ENCODE data around the gene BEST2.
"Not testable (repeated sequence)": the region's sequence is repeated elsewhere in the genome, so short reads cannot be mapped to it uniquely, and the experiment has no call there.

Gene BEST2

GRCh38 chr19:12751635-12752034 lies at the start of gene BEST2:
BEST2 (plus strand) TSS chr19:12751791; CDS start chr19:12752593, 802 bp downstream.
- Histone ChIP-seq H3K4me1 (ENCODE audit: insufficient read depth, low read length) (no peaks in the 10 kb centered on the region), H3K9me3 (ENCODE audit: low read length) (peaks cover 5% of the 10 kb centered on the region), H3K36me3 (ENCODE audit: insufficient read depth, low read length) (peaks cover 9% of the 10 kb centered on the region), H3K9ac (ENCODE audit: low read length) (no peak within 1 kb of the TSS), H3K27me3 (ENCODE audit: control insufficient read depth in 1 of 2, insufficient read depth in 2 of 2, low read length in 2 of 2) (peaks cover 0 to 15% of the 10 kb centered on the region in 2 donors), H3K27ac (ENCODE audit: low read depth, low read length) (no peak within 1 kb of the TSS), H3K4me3 (ENCODE audit: low read depth in 1 of 2, low read length in 2 of 2) (no peak within 1 kb of the TSS)

DNA sequence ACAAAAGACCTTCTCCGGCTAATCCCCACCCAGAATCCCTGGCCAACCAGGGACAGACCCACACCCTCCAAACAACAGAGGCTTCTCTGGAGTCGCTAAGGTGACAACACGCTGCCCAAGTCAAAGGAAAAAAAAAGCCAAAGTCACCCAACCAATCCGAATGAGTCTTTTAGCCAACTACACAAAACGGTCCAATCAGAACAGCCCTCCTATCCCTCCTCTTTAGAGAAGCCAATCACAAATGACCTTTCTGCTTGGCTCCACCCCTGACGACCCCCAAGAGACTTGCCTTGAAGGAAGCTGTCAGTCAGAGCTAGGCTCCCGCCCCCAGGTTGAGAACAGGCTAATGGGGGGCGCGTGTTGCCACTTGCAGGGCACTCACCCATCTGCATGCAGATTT lies 48.5 kb upstream of the BEST2 start:
- H3K27ac ChIP-seq (ENCODE audit: low read depth, low read length) = no peak overlapping the region
- H3K27me3 ChIP-seq (ENCODE audit: control insufficient read depth in 1 of 2, insufficient read depth in 2 of 2, low read length in 2 of 2) = no peaks in the 10 kb centered on the region
- peaks cover 58% of the 10 kb centered on the region for H3K36me3 ChIP-seq (ENCODE audit: insufficient read depth, low read length)
- no peak overlapping the region for H3K4me3 ChIP-seq (ENCODE audit: low read depth in 1 of 2, low read length in 2 of 2)
- H3K4me1 ChIP-seq (ENCODE audit: insufficient read depth, low read length) = no peaks in the 10 kb centered on the region
- H3K9me3 ChIP-seq (ENCODE audit: low read length) = no peaks in the 10 kb centered on the region
- H3K9ac ChIP-seq (ENCODE audit: low read length) = no peak overlapping the region

DNA sequence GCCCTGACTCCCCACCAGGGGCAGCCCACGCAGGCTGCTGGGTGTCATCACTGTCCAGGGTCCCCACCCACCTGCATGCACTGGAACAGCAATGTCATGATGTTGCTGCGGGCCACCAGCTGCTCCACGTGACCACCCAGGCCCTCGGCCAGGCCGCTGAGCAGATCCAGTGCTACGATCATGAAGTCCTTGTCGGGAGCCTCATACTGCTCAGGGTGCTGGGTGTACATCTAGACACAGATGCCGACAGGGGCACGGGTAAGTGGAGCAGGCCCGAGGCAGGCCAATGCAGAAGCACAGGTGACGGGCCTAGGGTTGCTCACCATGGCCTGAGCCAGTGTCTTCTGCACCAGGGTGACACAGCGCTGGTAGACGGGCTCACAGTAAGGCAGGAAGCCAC lies 46.4 kb upstream of the BEST2 start:
- Histone ChIP-seq H3K27ac (ENCODE audit: low read depth, low read length) (no peak overlapping the region), H3K4me3 (ENCODE audit: low read depth in 1 of 2, low read length in 2 of 2) (no peak overlapping the region), H3K4me1 (ENCODE audit: insufficient read depth, low read length) (no peaks in the 10 kb centered on the region), H3K27me3 (ENCODE audit: control insufficient read depth in 1 of 2, insufficient read depth in 2 of 2, low read length in 2 of 2) (no peaks in the 10 kb centered on the region), H3K9ac (ENCODE audit: low read length) (no peak overlapping the region), H3K9me3 (ENCODE audit: low read length) (no peaks in the 10 kb centered on the region), H3K36me3 (ENCODE audit: insufficient read depth, low read length) (peaks cover 77% of the 10 kb centered on the region)

- no peak overlapping the region for H3K27ac ChIP-seq (ENCODE audit: low read depth, low read length)
- no peak overlapping the region for H3K9ac ChIP-seq (ENCODE audit: low read length)
- H3K4me1 ChIP-seq (ENCODE audit: insufficient read depth, low read length) = no peaks in the 10 kb centered on the region
- peaks cover 82% of the 10 kb centered on the region for H3K36me3 ChIP-seq (ENCODE audit: insufficient read depth, low read length)
- H3K9me3 ChIP-seq (ENCODE audit: low read length) = no peaks in the 10 kb centered on the region
- H3K27me3 ChIP-seq (ENCODE audit: control insufficient read depth in 1 of 2, insufficient read depth in 2 of 2, low read length in 2 of 2) = no peaks in the 10 kb centered on the region
- no peak overlapping the region for H3K4me3 ChIP-seq (ENCODE audit: low read depth in 1 of 2, low read length in 2 of 2)
These were observed 45.8 kb upstream of the BEST2 start for GRCh38 chr19:12705654-12706331.

DNA sequence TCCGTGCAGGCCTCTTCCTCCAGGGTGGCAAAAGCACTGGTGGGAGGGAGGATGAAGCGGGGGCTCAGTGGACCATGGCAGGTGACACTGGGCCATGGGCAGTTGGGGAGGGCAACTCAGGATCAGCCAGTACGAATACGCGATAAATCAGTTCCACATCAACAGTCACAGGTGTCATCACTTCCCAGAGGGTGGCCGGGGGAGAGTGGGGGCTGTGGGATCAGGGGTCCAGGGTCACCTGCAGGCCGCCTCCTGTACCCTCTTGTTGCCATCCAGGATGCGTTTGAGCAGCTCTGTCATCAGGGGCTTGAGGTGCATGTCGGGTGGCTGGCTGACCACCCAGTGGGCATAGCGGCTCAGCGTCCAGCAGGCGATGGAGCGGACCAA lies 45.3 kb upstream of the BEST2 start:
- H3K4me3 ChIP-seq (ENCODE audit: low read depth in 1 of 2, low read length in 2 of 2) = no peak overlapping the region

DNA sequence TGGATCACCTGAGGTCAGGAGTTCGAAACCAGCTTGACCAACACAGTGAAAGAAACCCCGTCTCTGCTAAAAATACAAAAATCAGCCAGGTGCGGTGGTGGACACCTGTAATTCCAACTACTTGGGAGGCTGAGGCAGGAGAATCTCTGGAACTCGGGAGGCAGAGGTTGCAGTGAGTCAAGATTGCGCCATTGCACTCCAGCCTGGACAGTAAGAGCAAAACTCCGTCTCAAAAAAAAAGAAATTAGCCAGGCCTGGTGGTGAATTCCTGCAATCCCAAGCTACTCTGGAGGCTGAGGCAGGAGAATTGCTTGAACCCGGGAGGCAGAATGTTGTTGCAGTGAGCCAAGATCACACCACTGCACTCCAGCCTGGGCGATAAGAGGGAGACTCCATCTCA lies 43.0 kb upstream of the BEST2 start:
- no peak overlapping the region for H3K9ac ChIP-seq (ENCODE audit: low read length)
- H3K4me1 ChIP-seq (ENCODE audit: insufficient read depth, low read length) = no peaks in the 10 kb centered on the region
- H3K36me3 ChIP-seq (ENCODE audit: insufficient read depth, low read length) = peaks cover 68% of the 10 kb centered on the region
- H3K4me3 ChIP-seq (ENCODE audit: low read depth in 1 of 2, low read length in 2 of 2) = no peak overlapping the region
- no peaks in the 10 kb centered on the region for H3K9me3 ChIP-seq (ENCODE audit: low read length)
- no peaks in the 10 kb centered on the region for H3K27me3 ChIP-seq (ENCODE audit: control insufficient read depth in 1 of 2, insufficient read depth in 2 of 2, low read length in 2 of 2)
- no peak overlapping the region for H3K27ac ChIP-seq (ENCODE audit: low read depth, low read length)

More for the DNA sequence above, 45.3 kb upstream of the BEST2 start:
- no peak overlapping the region for H3K9ac ChIP-seq (ENCODE audit: low read length)
- H3K4me1 ChIP-seq (ENCODE audit: insufficient read depth, low read length) = no peaks in the 10 kb centered on the region
- H3K9me3 ChIP-seq (ENCODE audit: low read length) = no peaks in the 10 kb centered on the region
- no peaks in the 10 kb centered on the region for H3K27me3 ChIP-seq (ENCODE audit: control insufficient read depth in 1 of 2, insufficient read depth in 2 of 2, low read length in 2 of 2)
- H3K27ac ChIP-seq (ENCODE audit: low read depth, low read length) = no peak overlapping the region
- peaks cover 82% of the 10 kb centered on the region for H3K36me3 ChIP-seq (ENCODE audit: insufficient read depth, low read length)

DNA sequence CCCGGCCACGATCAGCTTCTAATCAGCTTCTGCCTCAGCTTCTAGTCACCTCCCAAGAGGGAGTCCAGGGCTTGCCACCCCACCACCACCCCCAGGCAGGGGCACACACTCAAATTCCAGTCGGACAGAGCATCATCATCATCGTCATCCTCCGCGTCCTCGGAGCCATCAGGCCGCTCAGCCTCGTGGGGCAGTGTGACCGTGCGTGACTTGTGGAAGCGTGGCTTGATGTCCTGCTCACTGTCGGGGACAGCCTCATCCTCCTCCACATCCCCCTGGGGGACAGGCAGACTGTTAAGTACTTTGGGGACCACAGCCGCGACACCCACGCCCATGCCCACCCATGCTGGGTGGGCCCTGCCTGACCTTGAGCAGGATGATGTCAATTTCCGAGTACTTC lies 40.4 kb upstream of the BEST2 start:
- Histone ChIP-seq H3K27me3 (ENCODE audit: control insufficient read depth in 1 of 2, insufficient read depth in 2 of 2, low read length in 2 of 2) (no peaks in the 10 kb centered on the region), H3K9me3 (ENCODE audit: low read length) (no peaks in the 10 kb centered on the region), H3K27ac (ENCODE audit: low read depth, low read length) (no peak overlapping the region), H3K9ac (ENCODE audit: low read length) (no peak overlapping the region), H3K4me1 (ENCODE audit: insufficient read depth, low read length) (no peaks in the 10 kb centered on the region), H3K4me3 (ENCODE audit: low read depth in 1 of 2, low read length in 2 of 2) (no peak overlapping the region), H3K36me3 (ENCODE audit: insufficient read depth, low read length) (peaks cover 73% of the 10 kb centered on the region)

DNA sequence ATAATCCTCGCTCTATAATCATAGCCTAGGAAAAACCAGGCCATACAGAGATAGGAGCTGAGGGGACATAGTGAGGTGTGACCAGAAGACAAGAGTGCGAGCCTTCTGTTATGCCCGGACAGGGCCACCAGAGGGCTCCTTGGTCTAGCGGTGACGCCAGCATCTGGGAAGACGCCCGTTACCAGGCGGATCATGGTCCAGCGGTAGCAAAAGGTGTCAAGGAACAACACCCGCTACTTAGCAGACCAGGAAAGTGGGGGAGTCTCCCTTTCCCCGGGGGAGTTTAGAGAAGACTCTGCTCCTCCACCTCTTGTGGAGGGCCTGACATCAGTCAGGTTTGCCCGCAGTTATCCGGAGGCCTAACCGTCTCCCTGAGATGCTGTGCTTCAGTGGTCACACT lies 39.5 kb upstream of the BEST2 start:
- H3K36me3 ChIP-seq (ENCODE audit: insufficient read depth, low read length) = peaks cover 71% of the 10 kb centered on the region
- not testable (repeated sequence) for H3K4me3 ChIP-seq (ENCODE audit: low read depth in 1 of 2, low read length in 2 of 2); H3K9me3 ChIP-seq (ENCODE audit: low read length); H3K4me1 ChIP-seq (ENCODE audit: insufficient read depth, low read length); H3K27ac ChIP-seq (ENCODE audit: low read depth, low read length); H3K9ac ChIP-seq (ENCODE audit: low read length); H3K27me3 ChIP-seq (ENCODE audit: control insufficient read depth in 1 of 2, insufficient read depth in 2 of 2, low read length in 2 of 2)

- peaks cover 64% of the 10 kb centered on the region for H3K36me3 ChIP-seq (ENCODE audit: insufficient read depth, low read length)
- not testable (repeated sequence) for H3K4me1 ChIP-seq (ENCODE audit: insufficient read depth, low read length); H3K9ac ChIP-seq (ENCODE audit: low read length); H3K9me3 ChIP-seq (ENCODE audit: low read length); H3K27ac ChIP-seq (ENCODE audit: low read depth, low read length); H3K4me3 ChIP-seq (ENCODE audit: low read depth in 1 of 2, low read length in 2 of 2); H3K27me3 ChIP-seq (ENCODE audit: control insufficient read depth in 1 of 2, insufficient read depth in 2 of 2, low read length in 2 of 2)
These were observed 38.3 kb upstream of the BEST2 start for GRCh38 chr19:12713304-12713703.

DNA sequence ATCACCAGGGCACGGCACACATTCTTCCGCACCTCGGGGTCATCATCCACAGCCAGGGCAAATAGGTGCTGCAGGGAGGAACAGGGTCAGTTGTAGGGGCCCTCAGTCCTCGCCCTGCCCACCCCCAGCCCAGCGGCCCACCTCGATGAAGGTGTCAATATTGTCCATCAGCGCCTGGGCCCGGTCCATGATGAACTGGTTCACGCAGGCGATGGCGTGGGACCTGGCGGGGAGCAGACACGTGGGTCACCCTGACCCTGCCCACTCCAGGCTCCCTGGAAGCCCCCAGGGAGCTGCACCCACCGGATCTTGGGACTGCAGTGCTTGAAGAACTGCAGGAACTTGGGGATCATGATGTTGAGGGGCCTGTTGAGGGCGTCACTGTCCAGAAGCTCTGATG lies 36.5 kb upstream of the BEST2 start:
- H3K4me1 ChIP-seq (ENCODE audit: insufficient read depth, low read length) = peaks cover 7% of the 10 kb centered on the region
- H3K9me3 ChIP-seq (ENCODE audit: low read length) = no peaks in the 10 kb centered on the region
- H3K36me3 ChIP-seq (ENCODE audit: insufficient read depth, low read length) = peaks cover 56% of the 10 kb centered on the region
- no peaks in the 10 kb centered on the region for H3K27me3 ChIP-seq (ENCODE audit: control insufficient read depth in 1 of 2, insufficient read depth in 2 of 2, low read length in 2 of 2)
- H3K4me3 ChIP-seq (ENCODE audit: low read depth in 1 of 2, low read length in 2 of 2) = no peak overlapping the region
- no peak overlapping the region for H3K9ac ChIP-seq (ENCODE audit: low read length)
- no peak overlapping the region for H3K27ac ChIP-seq (ENCODE audit: low read depth, low read length)

DNA sequence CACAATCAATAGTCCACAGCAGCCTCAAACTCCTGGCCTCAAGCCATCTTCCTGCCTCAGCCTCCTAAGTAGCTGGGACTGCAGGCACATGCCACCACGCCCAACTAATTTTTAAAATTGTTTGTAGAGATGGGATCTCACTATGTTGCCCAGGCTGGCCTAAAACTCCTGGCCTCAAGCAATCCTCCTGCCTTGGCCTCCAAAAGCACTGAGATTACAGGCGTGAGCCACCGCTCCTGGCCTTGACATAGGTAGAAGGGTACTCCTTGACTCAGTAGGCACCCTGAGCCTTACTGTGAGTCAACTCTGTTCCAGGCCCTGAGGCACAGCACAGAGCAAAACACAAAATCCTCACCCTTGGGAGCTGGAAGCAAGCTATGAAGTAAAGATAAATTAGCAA lies 35.7 kb upstream of the BEST2 start:
- peaks cover 14% of the 10 kb centered on the region for H3K4me1 ChIP-seq (ENCODE audit: insufficient read depth, low read length)
- H3K9me3 ChIP-seq (ENCODE audit: low read length) = no peaks in the 10 kb centered on the region
- no peak overlapping the region for H3K27ac ChIP-seq (ENCODE audit: low read depth, low read length)
- no peak overlapping the region for H3K4me3 ChIP-seq (ENCODE audit: low read depth in 1 of 2, low read length in 2 of 2)
- H3K9ac ChIP-seq (ENCODE audit: low read length) = no peak overlapping the region
- H3K27me3 ChIP-seq (ENCODE audit: control insufficient read depth in 1 of 2, insufficient read depth in 2 of 2, low read length in 2 of 2) = no peaks in the 10 kb centered on the region
- peaks cover 48% of the 10 kb centered on the region for H3K36me3 ChIP-seq (ENCODE audit: insufficient read depth, low read length)

GRCh38 chr19:12720296-12720695 lies 31.3 kb upstream of the BEST2 start:
- peaks cover 30% of the 10 kb centered on the region for H3K4me1 ChIP-seq (ENCODE audit: insufficient read depth, low read length)
- peak overlapping the region; percentile 89 to 91 for H3K4me3 ChIP-seq (ENCODE audit: low read depth in 1 of 2, low read length in 2 of 2)
- H3K9me3 ChIP-seq (ENCODE audit: low read length) = no peaks in the 10 kb centered on the region
- H3K9ac ChIP-seq (ENCODE audit: low read length) = peak overlapping the region; percentile 7
- peak overlapping the region; percentile 94 for H3K27ac ChIP-seq (ENCODE audit: low read depth, low read length)
- H3K27me3 ChIP-seq (ENCODE audit: control insufficient read depth in 1 of 2, insufficient read depth in 2 of 2, low read length in 2 of 2) = no peaks in the 10 kb centered on the region
- H3K36me3 ChIP-seq (ENCODE audit: insufficient read depth, low read length) = peaks cover 23% of the 10 kb centered on the region

Data from muscle layer of colon (tissue), 2 donors.